ENCODE measurements around the gene CTTNBP2. TPM values are rescaled to one million over a fixed set of nuclear protein-coding genes. Genes with fewer than 3 reads are reported as not detected.
A peak's percentile ranks its signal among the peaks of the same experiment; 100 is the strongest.

The CTTNBP2 gene
- total RNA-seq, 4 donors from 2014 or later, result 3.1 to 31.4 (median 4.8) TPM

- no peak overlapping the region for H3K27ac ChIP-seq
- TF ChIP-seq POLR2A (IDR thresholded peaks at IDR 0.05), result no peak
- TF ChIP-seq, protein P1, sequence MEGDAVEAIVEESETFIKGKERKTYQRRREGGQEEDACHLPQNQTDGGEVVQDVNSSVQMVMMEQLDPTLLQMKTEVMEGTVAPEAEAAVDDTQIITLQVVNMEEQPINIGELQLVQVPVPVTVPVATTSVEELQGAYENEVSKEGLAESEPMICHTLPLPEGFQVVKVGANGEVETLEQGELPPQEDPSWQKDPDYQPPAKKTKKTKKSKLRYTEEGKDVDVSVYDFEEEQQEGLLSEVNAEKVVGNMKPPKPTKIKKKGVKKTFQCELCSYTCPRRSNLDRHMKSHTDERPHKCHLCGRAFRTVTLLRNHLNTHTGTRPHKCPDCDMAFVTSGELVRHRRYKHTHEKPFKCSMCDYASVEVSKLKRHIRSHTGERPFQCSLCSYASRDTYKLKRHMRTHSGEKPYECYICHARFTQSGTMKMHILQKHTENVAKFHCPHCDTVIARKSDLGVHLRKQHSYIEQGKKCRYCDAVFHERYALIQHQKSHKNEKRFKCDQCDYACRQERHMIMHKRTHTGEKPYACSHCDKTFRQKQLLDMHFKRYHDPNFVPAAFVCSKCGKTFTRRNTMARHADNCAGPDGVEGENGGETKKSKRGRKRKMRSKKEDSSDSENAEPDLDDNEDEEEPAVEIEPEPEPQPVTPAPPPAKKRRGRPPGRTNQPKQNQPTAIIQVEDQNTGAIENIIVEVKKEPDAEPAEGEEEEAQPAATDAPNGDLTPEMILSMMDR (IDR thresholded peaks at IDR 0.05), result no peak
- DNase-seq, result no peak
- H3K27me3 ChIP-seq, result no peaks in the 10 kb centered on the region
- H3K4me3 ChIP-seq, result no peak overlapping the region
- H3K9me3 ChIP-seq, result no peaks in the 10 kb centered on the region
- H3K4me1 ChIP-seq, result no peaks in the 10 kb centered on the region
- no peaks in the 10 kb centered on the region for H3K36me3 ChIP-seq
These were observed 76.4 kb downstream of the CTTNBP2 start for GRCh38 chr7:117796889-117797288.

DNA sequence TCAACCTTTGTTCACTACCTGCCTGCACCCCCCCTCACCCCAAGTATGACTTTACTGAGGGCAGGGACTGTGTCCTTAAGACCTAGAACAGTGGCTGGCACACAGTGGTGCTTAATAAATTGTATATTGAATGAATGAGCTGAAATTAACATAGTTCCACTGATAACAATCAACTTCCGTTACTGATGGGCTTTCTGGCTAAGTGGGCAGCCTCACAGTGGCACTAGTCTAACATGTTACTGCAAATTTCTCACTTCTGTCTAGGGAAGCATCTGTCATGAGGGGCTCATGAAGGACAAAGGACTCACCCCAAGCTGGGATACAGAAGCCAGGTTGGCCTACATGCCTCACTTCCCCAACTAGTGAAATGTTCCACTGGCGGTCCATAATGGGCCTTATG lies 79.3 kb downstream of the CTTNBP2 start:
- no peaks in the 10 kb centered on the region for H3K27me3 ChIP-seq
- H3K4me3 ChIP-seq, result no peak overlapping the region
- H3K4me1 ChIP-seq, result no peaks in the 10 kb centered on the region
- no peak for TF ChIP-seq POLR2A (IDR thresholded peaks at IDR 0.05)
- TF ChIP-seq, protein P1 (IDR thresholded peaks at IDR 0.05), result no peak
- no peak overlapping the region for H3K27ac ChIP-seq
- DNase-seq, result no peak
- no peaks in the 10 kb centered on the region for H3K9me3 ChIP-seq
- H3K36me3 ChIP-seq, result no peaks in the 10 kb centered on the region

GRCh38 chr7:117793521-117793920 lies 79.7 kb downstream of the CTTNBP2 start:
- no peaks in the 10 kb centered on the region for H3K4me1 ChIP-seq
- H3K27ac ChIP-seq, result peak overlapping the region in 1 of 4 donors; percentile 6
- H3K4me3 ChIP-seq, result no peak overlapping the region
- DNase-seq, result no peak
- H3K36me3 ChIP-seq, result no peaks in the 10 kb centered on the region
- no peaks in the 10 kb centered on the region for H3K27me3 ChIP-seq
- H3K9me3 ChIP-seq, result no peaks in the 10 kb centered on the region
- TF ChIP-seq, protein P1 (IDR thresholded peaks at IDR 0.05), result no peak
- no peak for TF ChIP-seq POLR2A (IDR thresholded peaks at IDR 0.05)

- H3K4me1 ChIP-seq, result no peaks in the 10 kb centered on the region
- no peaks in the 10 kb centered on the region for H3K36me3 ChIP-seq
- TF ChIP-seq, protein P1 (IDR thresholded peaks at IDR 0.05), result no peak
- no peak for TF ChIP-seq POLR2A (IDR thresholded peaks at IDR 0.05)
- DNase-seq, result no peak
- no peak overlapping the region for H3K4me3 ChIP-seq
- no peaks in the 10 kb centered on the region for H3K27me3 ChIP-seq
- no peaks in the 10 kb centered on the region for H3K9me3 ChIP-seq
- H3K27ac ChIP-seq, result peak overlapping the region in 2 of 4 donors; percentile 32 to 34
These were observed 81.1 kb downstream of the CTTNBP2 start for GRCh38 chr7:117791877-117792780.

GRCh38 chr7:117790731-117791130 lies 82.5 kb downstream of the CTTNBP2 start:
- Histone ChIP-seq H3K4me1 (no peaks in the 10 kb centered on the region), H3K4me3 (no peak overlapping the region), H3K27me3 (no peaks in the 10 kb centered on the region), H3K36me3 (no peaks in the 10 kb centered on the region), H3K27ac (no peak overlapping the region), H3K9me3 (no peaks in the 10 kb centered on the region)
- no peak for TF ChIP-seq POLR2A (IDR thresholded peaks at IDR 0.05)
- TF ChIP-seq, protein P1 (IDR thresholded peaks at IDR 0.05), result no peak
- no peak for DNase-seq
